HG03558 (cell line): Measurements from ENCODE around the gene LRRFIP1.
"Not testable (repeated sequence)": the region's sequence is repeated elsewhere in the genome, so short reads cannot be mapped to it uniquely, and the experiment has no call there.

Source experiments
- ATAC-seq: cut with Tn5 transposase; IDR thresholded peaks from one replicate; pipeline ENCODE4 v1.9.1; 2021; ENCODE audit warnings: moderate number of reproducible peaks; ENCODE audit not compliant: unreplicated experiment; ENCODE audit errors: extremely low read depth

Gene LRRFIP1

DNA sequence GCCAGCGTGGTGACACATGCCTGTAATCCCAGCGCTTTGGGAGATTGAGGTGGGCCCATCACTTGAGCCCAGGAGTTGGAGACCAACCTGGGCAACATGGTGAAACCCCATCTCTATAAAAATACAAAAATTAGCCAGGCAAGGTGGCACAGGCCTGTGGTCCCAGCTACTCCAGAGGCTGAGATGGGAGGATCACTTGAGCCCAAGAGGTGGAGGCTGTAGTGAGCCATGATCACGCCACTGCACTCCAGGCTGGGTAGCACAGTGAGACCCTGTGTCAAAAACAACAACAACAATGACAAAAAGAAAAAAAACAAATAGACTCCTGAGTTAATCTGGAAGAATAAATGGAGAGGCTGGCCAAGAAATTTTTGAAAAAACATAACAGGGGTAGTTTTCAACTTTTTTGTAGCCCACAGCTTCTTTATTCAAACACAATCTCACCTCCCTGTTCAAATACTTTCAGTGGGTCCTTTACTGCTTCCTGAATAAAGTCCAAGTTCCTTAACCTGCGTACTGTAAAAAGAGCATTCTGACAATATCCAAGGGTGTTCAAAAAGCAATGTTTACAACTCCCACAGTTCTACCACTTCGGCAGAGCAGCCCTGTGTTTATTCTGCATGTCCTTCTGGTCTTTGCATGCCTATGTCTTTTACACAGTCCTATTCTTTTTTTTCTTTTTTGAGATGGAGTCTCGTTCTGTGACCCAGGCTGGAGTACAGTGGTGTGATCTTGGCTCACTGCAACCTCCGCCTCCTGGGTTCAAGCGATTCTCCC, 53.5 kb downstream of the LRRFIP1 start:
- no peak for ATAC-seq

DNA sequence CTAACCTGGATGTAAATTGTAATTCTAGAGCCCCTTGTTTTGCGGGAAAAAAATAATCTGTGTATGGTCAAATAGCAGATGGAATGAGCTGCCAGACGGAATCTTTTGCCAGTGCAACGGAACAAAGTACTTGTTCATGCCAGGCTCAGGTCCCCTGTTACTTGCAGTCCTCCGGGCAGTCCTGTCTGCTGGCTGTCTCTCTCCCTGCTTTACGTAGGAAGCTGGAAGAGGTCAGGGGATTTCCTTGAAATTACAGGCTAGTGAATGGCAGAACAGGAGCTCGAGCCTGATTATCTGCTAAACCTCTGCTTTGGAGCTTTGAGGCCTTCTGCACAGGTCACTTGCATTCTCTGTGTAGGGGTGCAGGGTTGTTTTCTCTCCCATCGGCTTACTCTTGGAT, 54.8 kb downstream of the LRRFIP1 start:
- ATAC-seq: no peak

DNA sequence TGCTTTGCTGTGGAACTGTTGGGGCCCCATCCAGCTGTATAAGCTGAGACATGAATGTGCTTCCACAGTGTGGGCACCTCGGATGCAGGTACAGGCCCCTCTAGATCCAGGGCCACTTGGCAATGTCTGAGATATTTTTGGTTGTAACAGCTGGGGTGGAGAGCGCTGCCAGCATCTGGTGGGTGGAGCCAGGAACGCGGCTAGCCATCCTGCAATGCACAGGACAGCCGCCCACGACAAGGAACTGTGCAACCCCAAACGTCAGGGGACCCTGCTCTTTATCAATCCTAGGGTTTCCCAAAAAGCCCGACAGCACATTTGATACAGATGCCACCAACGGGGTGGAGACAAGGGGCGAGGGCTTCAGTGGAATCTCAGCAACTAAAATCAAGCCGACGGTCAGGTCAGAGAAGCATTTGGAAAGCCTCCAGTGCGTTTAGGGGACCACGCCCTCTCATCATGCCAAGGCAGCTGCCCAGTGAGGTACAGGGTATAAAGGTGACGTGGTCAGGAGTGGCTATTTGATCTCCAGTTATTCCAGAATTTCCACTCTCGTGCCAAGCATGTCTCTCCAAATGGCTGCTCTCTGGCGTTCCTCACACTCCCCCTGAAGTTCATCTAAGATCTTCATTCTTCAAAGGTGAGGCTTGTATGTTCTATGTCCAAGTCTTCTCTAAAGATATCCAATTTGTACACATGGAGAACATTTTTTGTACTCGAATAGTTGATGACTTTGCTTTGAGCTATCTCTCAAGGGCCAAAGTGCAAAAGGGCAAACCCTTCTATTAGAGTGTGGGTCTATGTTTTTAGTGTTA, 55.7 kb downstream of the LRRFIP1 start:
- no peak for ATAC-seq

DNA sequence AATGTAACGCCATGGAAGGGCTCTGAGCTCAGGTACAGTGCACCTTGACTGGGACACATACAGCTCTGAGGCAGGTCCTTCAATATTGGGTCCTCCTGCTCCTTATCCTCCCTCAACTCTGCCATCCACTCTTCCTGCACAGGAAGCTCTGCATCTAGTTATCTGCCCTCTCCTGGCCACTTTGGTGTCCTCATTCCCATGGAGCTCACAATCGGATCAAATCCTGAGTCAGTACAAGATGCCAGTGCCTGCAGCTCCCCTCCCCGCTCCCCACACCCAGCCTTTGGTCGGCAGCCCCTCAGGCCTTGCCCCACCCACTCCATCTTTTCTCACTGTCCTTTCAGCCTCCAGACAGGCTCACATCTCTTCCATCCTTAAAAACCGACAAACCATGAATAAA, 58.0 kb downstream of the LRRFIP1 start:
- ATAC-seq: no peak

DNA sequence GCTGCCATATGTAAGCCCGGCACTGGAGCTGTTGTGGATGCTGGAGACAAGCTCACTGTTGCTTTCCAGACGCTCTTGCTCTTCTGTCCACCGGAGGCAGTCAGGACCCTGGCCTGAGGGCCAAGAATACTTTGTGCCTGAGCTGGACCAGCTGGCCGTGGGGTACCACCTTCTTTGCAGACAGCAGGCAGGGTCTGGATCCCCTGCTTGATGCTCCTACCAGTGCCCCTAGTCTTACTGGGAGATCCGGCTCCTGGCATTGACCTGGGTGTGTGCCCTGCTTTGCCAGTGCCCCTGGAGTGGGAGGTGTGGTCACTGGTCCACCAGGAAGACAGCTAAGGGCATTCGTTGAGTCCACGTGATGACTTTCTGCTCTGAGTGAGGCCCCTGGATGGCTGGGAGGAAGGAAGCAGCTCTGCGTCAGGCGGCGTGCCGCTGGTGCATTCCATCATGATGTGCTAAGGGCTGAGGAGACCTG, 59.3 kb downstream of the LRRFIP1 start:
- no peak for ATAC-seq

DNA sequence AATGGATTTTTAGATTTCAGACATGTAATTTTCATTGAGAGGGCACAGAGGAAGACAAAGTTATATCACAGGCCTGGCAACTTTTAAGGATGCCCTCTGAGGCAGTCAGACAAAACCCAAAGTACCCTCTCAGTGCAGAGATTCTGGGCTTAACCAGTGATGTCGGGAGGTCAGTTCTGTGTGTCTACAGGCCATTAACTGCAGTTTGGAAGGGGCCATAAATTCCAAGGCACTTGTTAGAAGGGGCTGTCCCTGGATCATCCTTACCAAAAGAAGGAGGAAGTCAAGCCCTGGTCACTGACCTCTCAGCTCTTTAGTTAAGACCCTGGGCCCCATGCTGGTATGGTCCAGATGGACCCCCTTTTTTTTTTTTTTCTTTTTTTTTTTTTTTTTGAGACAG, 60.7 kb downstream of the LRRFIP1 start:
- ATAC-seq: no peak

DNA sequence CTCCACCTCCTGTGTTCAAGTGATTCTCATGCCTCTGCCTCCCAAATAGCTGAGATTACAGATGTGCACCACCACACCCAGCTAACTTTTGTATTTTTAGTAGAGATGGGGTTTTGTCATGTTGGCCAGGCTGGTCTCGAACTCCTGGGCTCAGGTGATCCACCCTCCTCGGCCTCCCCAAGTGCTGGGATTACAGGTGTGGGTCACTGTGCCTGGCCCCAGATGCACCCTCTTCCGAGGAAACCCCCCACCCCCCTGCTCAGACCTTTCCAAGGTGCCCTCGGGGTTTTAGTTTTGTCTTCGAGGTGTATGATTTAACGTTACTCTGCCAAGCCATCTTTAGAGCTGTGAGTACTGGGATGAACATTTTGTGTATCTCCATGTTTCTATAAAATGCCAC, 61.2 kb downstream of the LRRFIP1 start:
- ATAC-seq: not testable (repeated sequence)

DNA sequence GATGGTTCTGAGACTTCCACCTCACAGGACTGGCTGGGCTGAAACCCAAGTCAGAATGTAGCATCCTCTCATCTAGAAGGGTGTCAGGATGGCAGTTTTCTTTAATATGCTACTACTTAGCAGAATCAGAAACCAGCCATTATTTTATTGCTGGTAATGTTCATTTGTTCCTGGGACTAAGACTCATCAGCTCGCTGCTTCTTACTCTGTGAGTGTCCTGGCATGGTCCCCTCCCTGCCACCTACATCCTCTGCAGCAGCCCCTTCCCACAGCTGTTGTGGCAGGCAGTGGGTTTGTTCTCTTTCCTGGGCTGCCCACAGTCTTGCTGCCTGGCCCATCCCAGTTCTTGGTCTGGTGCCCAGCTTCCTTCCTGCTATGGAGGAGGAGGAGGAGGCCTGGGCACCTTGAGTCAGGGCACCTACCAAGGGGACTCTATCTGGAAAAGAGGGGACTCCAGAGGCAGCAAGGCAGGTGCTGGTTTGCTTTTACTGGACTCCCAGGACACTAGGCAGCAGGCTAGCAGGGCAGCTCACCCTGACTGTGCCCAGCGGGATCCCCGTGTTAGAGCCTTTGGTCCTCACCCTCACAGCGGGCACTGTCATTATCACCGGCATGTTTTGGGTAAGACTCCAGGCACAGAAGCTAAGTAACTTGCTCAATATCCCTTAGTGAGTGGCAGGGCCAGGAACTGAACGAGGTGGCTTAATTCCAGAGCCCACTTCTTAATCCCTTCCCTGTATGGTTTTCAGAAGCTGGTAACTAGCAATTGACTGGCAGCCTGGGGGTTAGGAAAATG, 62.1 kb downstream of the LRRFIP1 start:
- no peak for ATAC-seq

DNA sequence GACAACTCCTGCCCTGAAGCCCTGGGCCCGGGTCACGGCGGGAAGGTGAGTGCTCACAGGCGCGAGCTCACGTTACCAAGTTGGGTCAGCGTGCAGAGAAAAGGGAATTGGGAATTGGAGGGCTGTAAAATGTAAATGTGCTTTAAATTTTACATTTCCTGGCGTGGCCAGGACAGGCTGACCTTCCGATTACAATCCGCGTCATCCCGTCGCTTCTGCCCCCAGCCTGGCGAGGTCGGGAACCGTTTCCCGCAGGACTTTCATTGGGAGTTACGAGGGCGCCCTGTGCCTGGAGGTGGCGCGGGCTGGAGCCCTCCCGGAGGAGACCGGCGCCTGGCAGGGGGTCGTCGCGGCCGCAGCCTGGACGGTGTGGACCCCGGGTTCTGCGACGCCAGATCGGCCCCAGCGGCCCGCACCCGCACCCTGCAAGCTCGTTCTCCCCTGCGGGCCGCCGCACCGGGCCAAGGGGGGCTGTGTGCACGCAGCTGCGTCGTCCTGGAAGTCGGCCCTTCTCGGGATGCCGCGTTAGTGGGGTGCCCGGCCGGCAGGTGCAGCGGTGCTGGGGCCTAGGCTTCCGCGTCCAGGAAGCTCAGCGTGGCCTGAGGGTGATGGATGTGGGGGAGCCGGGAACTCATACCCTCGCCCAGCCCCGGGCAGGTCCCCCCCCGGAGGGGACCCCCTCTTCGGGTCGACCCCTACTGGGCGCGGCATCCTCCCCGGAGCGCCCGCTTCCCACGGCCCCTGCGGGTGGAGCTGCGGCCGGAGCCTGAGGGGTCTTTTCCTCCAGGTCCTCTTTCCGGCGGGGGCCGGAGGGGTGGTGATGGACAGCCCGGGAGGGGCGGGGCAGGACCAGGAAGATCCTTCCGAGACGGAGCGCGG, 63.9 kb downstream of the LRRFIP1 start:
- no peak for ATAC-seq

DNA sequence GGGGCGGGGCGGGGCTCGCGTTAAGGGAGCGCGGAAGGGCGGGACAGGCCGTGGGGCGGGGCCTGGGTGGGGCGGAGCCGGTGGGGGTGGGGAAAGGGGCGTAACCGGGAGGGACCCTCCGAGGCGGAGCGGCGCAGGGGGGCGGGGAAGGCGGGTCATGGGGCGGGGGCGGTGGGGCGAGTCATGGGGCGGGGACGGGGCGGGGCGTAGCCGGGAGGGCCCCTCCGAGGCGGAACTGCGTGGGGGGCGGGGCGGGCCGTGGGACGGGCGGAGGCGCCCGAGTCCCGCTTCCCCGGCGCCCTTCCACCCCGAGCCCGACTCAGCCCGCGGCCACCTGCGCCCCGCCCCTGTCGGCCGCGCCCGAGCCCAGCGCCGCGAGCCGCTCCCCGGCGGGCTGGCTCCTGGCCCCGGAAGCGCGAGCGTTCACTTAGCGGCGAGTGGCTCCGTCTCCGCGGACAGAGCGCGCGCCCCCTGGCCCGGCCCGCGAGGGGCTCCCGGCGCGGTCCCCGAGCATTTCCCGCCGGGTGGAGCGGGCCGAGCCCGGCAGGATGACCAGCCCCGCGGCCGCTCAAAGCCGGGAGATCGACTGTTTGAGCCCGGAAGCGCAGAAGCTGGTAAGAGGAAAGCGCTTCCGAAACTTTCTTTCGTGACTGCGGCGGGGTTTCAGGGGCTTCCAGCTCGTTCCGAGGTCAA, 64.7 kb downstream of the LRRFIP1 start:
- ATAC-seq: no peak

DNA sequence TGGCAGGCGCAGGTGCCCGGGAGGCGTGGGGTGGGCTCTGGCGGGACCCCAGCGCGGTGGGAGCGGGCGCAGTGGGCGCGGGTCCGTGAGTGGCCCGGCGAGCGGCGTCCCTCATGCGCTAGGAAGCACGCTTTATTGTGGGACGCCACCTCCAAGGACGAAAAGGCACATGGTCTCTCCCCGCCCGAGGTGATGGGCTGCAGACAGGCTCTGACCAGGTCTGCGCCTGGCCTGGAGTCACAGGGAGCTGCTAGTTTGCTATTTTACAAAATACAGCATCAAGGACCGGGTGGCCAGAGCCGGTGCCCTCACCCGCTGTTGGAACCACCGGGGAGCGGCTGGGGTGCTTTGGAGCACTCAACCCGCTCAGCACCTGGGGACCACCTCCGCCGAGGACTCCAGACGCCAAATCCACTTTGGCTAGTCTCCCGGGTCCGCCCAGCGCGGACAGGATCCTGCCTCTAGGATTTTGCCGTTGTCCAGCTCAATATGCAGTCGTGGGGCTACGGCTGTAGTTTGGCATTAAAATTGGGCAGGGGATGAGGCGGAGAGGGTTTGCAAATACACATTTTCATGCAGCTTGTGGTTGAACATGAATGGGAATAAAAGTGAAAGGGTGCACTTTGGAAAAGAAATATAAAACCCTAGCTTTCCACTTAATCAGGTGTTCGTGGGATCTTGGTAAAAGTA, 65.4 kb downstream of the LRRFIP1 start:
- no peak for ATAC-seq

DNA sequence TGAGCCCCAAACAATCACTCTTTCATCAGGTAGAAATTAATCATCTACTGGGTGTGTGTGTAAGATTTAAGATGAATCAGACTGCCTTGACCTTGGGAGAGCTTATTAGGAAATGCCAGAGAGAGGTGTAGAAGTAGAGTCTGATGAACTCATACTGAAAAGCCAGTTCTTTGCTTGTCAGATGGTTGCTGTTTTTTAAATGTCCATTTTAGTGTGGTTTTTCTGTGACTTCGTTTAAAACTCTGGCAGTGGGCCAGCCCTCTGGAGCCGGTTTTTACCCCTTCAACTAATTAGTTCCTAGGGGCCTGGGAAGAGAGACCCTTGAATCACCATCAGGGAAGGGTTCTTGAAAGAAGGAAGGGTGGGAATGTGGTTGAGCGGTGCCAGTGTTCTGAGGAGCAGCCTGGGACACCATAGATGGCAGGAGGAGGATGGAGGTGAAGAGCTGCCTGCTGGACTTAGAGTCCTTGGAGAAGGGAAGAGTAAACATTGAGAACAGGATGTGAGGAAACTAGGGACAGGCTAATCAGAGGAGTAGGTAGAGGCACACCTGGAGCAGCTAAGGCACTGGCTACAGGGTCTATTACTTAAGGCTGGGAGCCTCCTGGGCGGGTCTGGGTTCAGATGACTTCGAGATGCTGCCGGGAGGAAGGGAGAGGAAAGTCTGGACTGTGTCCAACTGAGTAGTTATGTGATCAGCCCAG, 66.1 kb downstream of the LRRFIP1 start:
- no peak for ATAC-seq

DNA sequence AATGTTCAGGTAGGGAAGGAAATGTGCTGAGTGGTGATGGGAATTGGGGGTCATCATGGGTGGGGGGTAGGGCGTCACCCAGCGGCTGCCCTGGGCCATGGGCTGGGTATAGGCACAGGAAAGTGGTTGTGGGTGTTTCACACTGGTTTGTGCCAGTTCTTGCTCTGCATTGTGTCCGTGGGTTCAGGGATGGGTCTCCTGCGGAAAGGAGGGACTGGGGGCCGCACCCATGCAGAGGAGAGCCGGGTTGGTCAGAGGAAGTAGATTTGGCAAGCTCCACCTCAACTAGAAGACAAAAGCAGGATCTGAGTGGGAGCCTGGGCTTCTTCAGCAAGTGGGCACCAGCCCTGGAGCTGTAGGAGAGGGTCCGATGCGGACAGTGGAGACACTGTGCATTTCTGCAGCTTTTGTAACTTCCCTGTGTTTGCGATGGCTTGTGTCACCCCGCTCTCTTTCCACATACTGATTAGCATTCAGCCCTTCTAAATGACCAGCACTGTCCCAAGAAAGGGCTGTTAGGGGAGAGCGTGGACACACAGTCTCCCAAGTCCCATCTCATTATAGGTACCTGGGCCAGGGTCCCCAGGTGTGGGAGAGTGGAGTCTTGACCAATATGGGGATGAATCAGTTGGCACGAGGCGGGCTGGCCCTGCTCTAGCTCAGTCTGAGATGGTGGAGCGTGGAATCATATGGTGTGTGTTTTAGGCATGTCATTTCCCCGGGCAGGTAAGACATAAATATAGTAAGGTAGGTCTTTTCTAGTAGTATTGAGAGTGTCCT, 67.2 kb downstream of the LRRFIP1 start:
- no peak for ATAC-seq

DNA sequence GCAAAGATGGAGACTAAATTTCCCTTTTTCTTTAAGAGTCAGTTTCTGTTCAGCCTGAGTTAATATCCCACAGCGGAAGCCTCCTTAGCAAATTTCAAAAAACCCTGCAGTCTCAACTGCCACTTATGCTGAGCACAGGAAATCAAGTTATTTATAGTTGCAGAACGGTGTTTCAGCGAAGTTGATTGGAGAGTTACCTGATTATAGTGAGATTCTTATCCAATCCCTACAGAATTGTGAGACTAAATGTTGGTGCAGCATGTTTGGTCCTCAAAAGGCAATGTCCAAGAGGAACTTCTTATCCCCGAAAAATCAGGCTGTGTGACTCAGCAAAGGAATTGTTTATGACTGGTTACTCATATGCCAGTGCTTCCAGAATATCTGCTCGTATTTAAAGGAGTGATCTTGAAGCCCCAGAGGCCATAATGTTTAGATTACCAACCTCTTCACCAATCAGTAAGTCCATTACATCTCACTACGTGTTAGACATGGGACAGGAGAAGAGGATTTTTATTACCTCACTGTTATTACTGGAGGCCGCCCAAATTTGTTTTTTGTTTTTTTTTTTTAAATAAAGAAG, 67.9 kb downstream of the LRRFIP1 start:
- ATAC-seq: no peak

DNA sequence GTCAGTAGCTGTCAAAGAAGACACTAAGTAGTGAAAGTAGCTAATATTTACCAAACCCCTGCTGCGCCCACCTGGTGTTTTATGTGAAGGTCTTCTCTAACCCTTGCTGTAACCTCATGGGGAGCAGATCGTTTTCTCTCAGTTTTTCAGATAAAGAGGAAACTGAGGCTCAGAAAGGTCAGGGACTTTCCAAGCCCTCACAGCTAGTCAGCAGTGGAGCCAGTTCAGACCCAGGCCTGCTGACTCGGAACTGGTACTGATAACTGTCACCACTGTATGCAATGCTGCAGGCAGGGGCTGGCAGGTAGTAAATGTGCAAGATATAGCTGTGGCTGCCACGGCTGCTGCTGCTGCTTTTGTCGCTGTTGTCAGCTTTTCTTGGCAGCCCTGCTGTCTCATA, 69.1 kb downstream of the LRRFIP1 start:
- no peak for ATAC-seq

DNA sequence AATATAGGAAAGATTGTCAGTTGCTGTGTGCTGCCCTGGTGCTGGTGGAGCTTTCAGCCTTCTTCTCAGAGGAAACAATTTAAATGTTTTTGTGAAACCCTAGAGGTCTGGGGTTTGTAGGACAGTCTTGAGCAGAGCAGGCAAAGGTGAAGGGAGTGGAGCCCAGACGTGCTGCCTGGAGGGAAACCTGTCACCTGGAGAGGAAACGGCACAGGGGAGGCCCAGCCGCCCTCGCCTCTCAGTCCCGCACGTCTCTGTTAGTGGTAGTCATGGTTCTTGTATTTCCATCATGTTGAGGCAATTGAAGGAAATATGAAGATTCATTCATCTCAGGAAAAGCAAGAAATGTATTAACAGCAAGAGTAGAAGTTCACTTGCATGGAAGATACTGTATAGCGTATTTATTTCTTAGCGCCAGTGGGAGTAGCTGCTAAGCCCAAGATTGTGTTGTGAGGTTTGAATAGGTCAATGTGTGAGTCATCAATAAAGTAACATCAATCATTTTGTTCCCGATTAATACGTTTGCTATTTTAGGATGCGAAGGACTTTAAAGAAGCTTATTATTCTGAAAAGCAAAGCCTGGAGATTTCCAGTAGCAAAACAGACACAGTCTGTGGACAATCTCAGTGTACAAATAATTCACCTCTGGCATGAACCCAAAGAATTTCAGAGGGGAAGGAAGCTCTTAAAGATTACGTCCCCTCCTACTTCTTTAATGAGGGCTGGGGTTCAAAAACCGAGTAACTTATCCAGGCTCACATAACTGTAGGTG, 70.4 kb downstream of the LRRFIP1 start:
- no peak for ATAC-seq
